K562 (cell line): ENCODE measurements around the gene NFYC. TPM values are rescaled to one million over a fixed set of nuclear protein-coding genes. Genes with fewer than 3 reads are reported as not detected.

Experiments
- CCAR2 ChIP-seq: fragments of 200-400 bp; formaldehyde crosslinking; IDR thresholded peaks from 2 replicates; pipeline ENCODE4 v1.6.1; 2017; ENCODE audit warnings: mild to moderate bottlenecking, low read depth, low read length
- CREBBP ChIP-seq: IDR thresholded peaks from one replicate; pipeline ENCODE4 v1.6.1; 2012; ENCODE audit warnings: low read depth, mild to moderate bottlenecking, control low read depth, inconsistent platforms, low read length
- DNMT1 ChIP-seq: fragments of 450-650 bp; IDR thresholded peaks from 2 replicates; pipeline ENCODE4 v1.6.1; 2016; ENCODE audit warnings: antibody characterized with exemption, mild to moderate bottlenecking
- GTF2E2 ChIP-seq: fragments of 200-800 bp; sonication (Bioruptor generic); IDR thresholded peaks from 2 replicates; pipeline ENCODE4 v1.6.1; 2016; ENCODE audit warnings: missing genetic modification characterization, missing compliant biosample characterization
- HDAC2 ChIP-seq: fragments of 450-650 bp; IDR thresholded peaks from 2 replicates; pipeline ENCODE4 v1.6.1; 2016; ENCODE audit warnings: mild to moderate bottlenecking
- HDGF ChIP-seq: fragments of 450-650 bp; IDR thresholded peaks from 2 replicates; pipeline ENCODE4 v1.6.1; 2016
- ID3 ChIP-seq, 2 experiments: fragments of 250-450 bp in 1 of 2; fragments of 450-650 bp in 1 of 2; sonication (Bioruptor Pico) in 1 of 2; IDR thresholded peaks; 2 replicates each; pipeline versions ENCODE4 v1.6.1 to v1.8.0; 2016 to 2021; ENCODE audit warnings: mild to moderate bottlenecking in 2 of 2, moderate library complexity in 2 of 2, missing compliant biosample characterization in 1 of 2, missing genetic modification characterization in 1 of 2
- MEF2A ChIP-seq: IDR thresholded peaks from 2 replicates; pipeline ENCODE4 v1.6.1; 2011; ENCODE audit warnings: low read depth, mild to moderate bottlenecking, low read length, moderate library complexity; ENCODE audit not compliant: control insufficient read depth
- NCOA4 ChIP-seq: fragments of 450-650 bp; IDR thresholded peaks from 2 replicates; pipeline ENCODE4 v1.6.1; 2018; ENCODE audit warnings: mild to moderate bottlenecking; ENCODE audit not compliant: partially characterized antibody
- NFIX ChIP-seq: fragments of 250-450 bp; sonication (Bioruptor Pico); IDR thresholded peaks from 2 replicates; pipeline ENCODE4 v1.4.0; 2020; ENCODE audit warnings: low read depth, mild to moderate bottlenecking, moderate library complexity
- POLR2G ChIP-seq: fragments of 200-400 bp; formaldehyde crosslinking; IDR thresholded peaks from 2 replicates; pipeline ENCODE4 v1.6.1; 2017; ENCODE audit warnings: low read depth, mild to moderate bottlenecking, antibody characterized with exemption, low read length, moderate library complexity
- RBM22 ChIP-seq: fragments of 200-400 bp; formaldehyde crosslinking; IDR thresholded peaks from 2 replicates; pipeline ENCODE4 v1.6.1; 2018; ENCODE audit warnings: low read length, low read depth; ENCODE audit not compliant: poor library complexity, severe bottlenecking
- SIN3A ChIP-seq, 2 experiments: fragments of 150-350 bp in 1 of 2; IDR thresholded peaks; 2 replicates each; pipeline ENCODE4 v1.6.1; 2011 to 2016; ENCODE audit warnings: borderline replicate concordance in 2 of 2, low read depth in 2 of 2, low read length in 2 of 2, mild to moderate bottlenecking in 2 of 2, moderate library complexity in 2 of 2; ENCODE audit not compliant: control insufficient read depth in 1 of 2
- SLC30A9 ChIP-seq: fragments of 250-450 bp; sonication (Bioruptor Pico); IDR thresholded peaks from 2 replicates; pipeline ENCODE4 v1.8.0; 2022; ENCODE audit warnings: mild to moderate bottlenecking, moderate library complexity
- SUPT5H ChIP-seq: fragments of 450-650 bp; IDR thresholded peaks from 2 replicates; pipeline ENCODE4 v1.6.1; 2016
- TFE3 ChIP-seq: fragments of 450-650 bp; formaldehyde crosslinking; IDR thresholded peaks from 2 replicates; pipeline ENCODE4 v1.4.0; 2020; ENCODE audit warnings: mild to moderate bottlenecking, mixed read lengths
- ZBED1 ChIP-seq: IDR thresholded peaks from 2 replicates; pipeline ENCODE4 v1.6.1; 2014
- ZFP36 ChIP-seq: fragments of 150-350 bp; IDR thresholded peaks from 2 replicates; pipeline ENCODE4 v1.6.1; 2018; ENCODE audit warnings: low read length, low read depth; ENCODE audit not compliant: partially characterized antibody
- polyA plus RNA-seq, 8 experiments: library from polyadenylated mRNA; depleted of rRNA in 4 of 8; stranded (reverse) in 5 of 8; unstranded in 3 of 8; fragments of >200 nt; fragmentation: Nextera tagmentation in 2 of 8; fragmentation: Illumina TruSeq in 1 of 8; extraction: Ambion mirVana in 2 of 8; extraction: Trizol in 1 of 8; gene quantifications; 2 replicates each; pipeline versions ENCODE4 v1.2.1 to v1.2.3, GENCODE V29; 2011 to 2014; ENCODE audit warnings: inconsistent platforms in 1 of 8, missing spikeins in 1 of 8
- total RNA-seq, 7 experiments: library from RNA; depleted of rRNA in 6 of 7; stranded (reverse); fragments of >200 nt in 6 of 7; fragmentation: Illumina TruSeq in 2 of 7; extraction: Trizol in 2 of 7; gene quantifications; 2 replicates each; pipeline versions ENCODE4 v1.2.1 to v1.2.3, GENCODE V29; 2011 to 2021; ENCODE audit warnings: low replicate concordance in 1 of 7
- TF ChIP-seq, protein P1 (sequence below): fragments of 250-450 bp; sonication (Bioruptor Pico); IDR thresholded peaks from 2 replicates; pipeline ENCODE4 v1.5.0; 2021; ENCODE audit warnings: mild to moderate bottlenecking, borderline replicate concordance
- TF ChIP-seq, protein P2 (sequence below): fragments of 200-800 bp; sonication (Bioruptor generic); IDR thresholded peaks from 2 replicates; pipeline ENCODE4 v1.6.1; 2017; ENCODE audit warnings: missing genetic modification characterization, missing compliant biosample characterization

NFYC gene
- total and polyA plus RNA-seq, 9 of the 15 experiments (the other 6 are each of a cell fraction or from before 2014, with no cell fraction given), result 4.8 to 59.8 (median 41.1) TPM

GRCh38 chr1:40783001-40783905, 91.7 kb downstream of the NFYC start, which contains the start of gene KCNQ4 (continued):
- TF ChIP-seq TFE3 (CRISPR knock-in tag), result no peak
- TF ChIP-seq CCAR2, result no peak
- peak; percentile 90; the same call in 1 of the 2 replicates for TF ChIP-seq HDGF
- no peak for TF ChIP-seq RBM22
- TF ChIP-seq DNMT1, result no peak
- no peak for TF ChIP-seq SIN3A (IDR thresholded peaks at IDR 0.05; ENCODE audit: borderline replicate concordance in 2 of 2, control insufficient read depth in 1 of 2, low read depth in 2 of 2, low read length in 2 of 2)
- TF ChIP-seq POLR2G, result peak; percentile 66; the same call in 1 of the 2 replicates
- peak; percentile 31; the same call in 1 of the 2 replicates for TF ChIP-seq ZBED1
- TF ChIP-seq, protein P1, sequence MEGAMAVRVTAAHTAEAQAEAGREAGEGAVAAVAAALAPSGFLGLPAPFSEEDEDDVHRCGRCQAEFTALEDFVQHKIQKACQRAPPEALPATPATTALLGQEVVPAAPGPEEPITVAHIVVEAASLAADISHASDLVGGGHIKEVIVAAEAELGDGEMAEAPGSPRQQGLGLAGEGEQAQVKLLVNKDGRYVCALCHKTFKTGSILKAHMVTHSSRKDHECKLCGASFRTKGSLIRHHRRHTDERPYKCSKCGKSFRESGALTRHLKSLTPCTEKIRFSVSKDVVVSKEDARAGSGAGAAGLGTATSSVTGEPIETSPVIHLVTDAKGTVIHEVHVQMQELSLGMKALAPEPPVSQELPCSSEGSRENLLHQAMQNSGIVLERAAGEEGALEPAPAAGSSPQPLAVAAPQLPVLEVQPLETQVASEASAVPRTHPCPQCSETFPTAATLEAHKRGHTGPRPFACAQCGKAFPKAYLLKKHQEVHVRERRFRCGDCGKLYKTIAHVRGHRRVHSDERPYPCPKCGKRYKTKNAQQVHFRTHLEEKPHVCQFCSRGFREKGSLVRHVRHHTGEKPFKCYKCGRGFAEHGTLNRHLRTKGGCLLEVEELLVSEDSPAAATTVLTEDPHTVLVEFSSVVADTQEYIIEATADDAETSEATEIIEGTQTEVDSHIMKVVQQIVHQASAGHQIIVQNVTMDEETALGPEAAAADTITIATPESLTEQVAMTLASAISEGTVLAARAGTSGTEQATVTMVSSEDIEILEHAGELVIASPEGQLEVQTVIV, result no peak
- no peak for TF ChIP-seq NCOA4
- TF ChIP-seq GTF2E2 (tag), result no peak
- TF ChIP-seq, protein P2, sequence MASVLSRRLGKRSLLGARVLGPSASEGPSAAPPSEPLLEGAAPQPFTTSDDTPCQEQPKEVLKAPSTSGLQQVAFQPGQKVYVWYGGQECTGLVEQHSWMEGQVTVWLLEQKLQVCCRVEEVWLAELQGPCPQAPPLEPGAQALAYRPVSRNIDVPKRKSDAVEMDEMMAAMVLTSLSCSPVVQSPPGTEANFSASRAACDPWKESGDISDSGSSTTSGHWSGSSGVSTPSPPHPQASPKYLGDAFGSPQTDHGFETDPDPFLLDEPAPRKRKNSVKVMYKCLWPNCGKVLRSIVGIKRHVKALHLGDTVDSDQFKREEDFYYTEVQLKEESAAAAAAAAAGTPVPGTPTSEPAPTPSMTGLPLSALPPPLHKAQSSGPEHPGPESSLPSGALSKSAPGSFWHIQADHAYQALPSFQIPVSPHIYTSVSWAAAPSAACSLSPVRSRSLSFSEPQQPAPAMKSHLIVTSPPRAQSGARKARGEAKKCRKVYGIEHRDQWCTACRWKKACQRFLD (CRISPR knock-in tag), result no peak
- no peak for TF ChIP-seq NFIX (CRISPR knock-in tag)
- no peak for TF ChIP-seq SLC30A9 (CRISPR knock-in tag)
- TF ChIP-seq SUPT5H, result no peak
- TF ChIP-seq HDAC2, result no peak
- TF ChIP-seq MEF2A, result no peak
- no peak for TF ChIP-seq CREBBP
- peak; percentile 4 for TF ChIP-seq ZFP36
- TF ChIP-seq ID3 (CRISPR knock-in tag; IDR thresholded peaks at IDR 0.05), result no peak
- peak; percentile 68; the same call in 1 of the 2 replicates for TF ChIP-seq ID3 (tag; IDR thresholded peaks at IDR 0.05)
